NCI-H774 (cell line): ENCODE results near the gene INHBB.

Source experiments
- DNase-seq: peaks from one replicate; lab custom pipeline; 2025; lab: John Stamatoyannopoulos, UW

INHBB gene

DNA sequence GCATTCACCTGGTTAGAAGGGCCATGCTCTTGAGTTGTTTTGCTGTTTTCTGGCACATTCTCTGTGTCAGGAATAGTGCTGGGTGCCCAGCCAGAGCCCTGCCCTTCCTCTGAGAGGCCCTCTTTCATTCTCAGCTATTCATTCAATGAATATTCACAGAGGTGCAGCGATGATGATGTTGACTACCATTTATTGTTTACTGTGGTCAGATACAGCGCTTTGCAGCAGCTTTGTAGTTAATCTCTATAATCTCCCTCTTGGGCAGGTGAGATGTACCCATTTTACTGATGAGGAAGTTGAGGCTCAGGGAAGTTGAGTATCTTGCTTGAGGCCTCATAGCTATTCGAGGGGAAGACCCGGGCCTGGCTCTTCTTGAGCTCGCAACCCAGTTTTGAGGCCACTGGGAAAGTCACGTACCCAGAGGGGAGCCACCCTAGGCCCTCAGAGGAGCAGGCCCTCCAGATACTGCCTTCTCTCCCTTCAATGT lies 9.9 kb downstream of the INHBB start:
- DNase-seq: no peak

DNA sequence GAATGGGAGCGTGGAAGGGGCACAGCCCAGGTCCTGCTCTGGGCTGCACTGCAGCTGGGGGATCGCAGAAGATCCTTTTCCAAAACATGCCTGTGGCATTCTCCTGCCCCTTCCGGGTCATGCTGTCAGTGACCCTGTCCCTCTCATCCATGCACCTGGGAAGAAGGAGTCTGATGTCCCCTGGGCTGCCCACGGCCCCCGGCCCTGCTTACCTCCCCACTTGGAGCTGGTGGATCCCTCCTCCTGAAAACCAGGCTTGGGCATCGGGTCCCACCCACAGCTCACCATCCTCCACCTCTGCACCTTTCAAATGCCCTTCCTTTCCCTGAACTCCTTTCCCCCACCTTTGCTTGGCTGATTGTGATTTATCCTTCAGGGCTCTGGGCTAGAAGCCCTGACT lies 11.8 kb downstream of the INHBB start:
- DNase-seq: no peak

GRCh38 chr2:120358734-120359465 lies 13.0 kb downstream of the INHBB start:
- DNase-seq: no peak

- no peak for DNase-seq
Measured at GRCh38 chr2:120360307-120360855, 14.4 kb downstream of the INHBB start.

DNA sequence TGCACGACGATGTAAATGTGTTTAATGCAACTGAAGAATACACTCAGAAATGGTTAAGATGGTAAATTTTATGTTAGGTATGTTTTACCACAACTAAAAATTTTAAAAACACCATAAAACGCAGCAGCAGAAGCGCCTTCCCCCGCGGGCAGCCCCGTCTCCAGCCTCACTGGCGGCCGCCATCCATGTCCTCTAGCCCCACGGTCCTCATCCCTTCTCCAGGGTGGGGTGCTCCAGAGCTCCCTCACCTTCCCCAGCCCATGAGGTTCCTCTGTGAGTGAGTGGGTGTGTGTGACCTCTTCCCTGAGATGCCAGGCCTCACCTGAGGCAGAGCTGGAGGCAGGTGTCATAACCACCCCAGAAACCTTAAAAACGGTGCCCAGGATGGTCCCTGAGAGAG lies 17.0 kb downstream of the INHBB start:
- DNase-seq: no peak

GRCh38 chr2:120365236-120365793 lies 19.4 kb downstream of the INHBB start:
- DNase-seq: no peak

DNA sequence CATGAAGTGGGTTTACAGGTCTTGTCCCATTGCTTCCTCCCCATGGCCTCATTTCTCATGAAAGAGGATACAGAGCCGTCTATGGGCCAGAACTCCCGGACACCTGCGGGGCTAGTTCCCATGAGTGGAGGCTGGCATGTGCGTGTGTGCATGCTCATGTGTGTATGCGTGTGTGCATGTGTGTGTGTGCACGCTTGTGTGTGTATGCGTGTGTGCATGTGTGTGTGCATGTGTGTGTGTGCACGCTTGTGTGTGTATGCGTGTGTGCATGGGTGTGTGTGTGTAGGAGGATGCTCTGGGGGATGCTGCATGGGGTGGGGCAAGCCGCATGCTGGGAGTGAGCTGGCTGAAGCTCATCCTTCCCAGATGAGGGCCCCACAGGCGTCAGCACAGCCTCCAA lies 20.8 kb downstream of the INHBB start:
- no peak for DNase-seq

GRCh38 chr2:120367221-120367620 lies 21.3 kb downstream of the INHBB start:
- DNase-seq: no peak

GRCh38 chr2:120367649-120368048 lies 21.7 kb downstream of the INHBB start:
- no peak for DNase-seq

- DNase-seq: no peak
Measured at GRCh38 chr2:120368086-120368485, 22.1 kb downstream of the INHBB start.

DNA sequence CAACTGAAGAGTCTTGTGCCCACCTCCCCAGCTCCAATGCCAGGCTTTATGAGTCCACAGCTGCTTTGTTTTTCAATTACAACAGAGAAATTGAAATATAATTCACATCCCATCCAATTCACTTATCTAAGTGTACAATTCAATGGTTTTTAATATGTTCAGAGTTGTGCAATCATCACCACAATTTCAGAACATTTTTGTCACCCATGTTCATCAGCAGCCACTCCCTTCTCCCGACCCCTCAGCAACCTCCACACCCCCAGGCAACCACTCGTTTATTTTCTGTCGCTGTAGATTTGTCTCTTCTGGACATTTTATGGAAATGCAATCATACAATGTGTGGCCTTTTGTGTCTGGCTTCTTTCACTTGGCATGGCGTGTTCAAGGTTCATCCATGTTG lies 23.3 kb downstream of the INHBB start:
- no peak for DNase-seq

DNA sequence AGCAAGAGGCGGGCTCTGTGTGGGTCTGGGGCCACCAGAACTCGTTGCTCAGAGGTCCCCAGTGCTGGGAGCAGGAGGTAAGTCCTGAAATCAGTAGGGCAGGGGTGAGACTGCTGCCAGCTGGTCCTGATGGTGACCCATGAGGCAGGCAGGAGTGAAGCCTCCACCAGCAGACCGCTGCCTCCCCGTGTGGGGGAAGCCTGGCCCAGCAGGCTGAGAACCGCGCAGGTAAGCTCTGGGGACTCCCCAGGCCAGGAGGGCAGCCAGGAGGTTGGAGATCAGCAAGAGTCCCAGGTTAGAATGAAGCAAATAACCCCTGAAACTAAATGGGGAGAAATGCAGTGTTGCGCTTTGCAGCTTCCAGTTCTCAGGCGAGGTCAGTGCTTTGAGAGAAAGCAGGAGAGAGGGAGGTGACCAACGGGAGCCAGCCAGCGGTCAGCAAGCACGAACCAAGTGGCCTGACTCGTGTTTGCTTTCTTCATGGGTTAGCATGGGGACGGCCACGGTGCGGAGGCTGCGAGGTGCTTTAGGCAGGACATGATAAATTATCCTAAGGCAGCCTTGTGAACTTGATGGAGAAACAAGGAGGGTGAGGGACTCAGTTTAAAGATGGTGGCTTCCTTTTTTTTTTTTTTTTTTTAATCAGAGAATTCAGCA lies 26.2 kb downstream of the INHBB start:
- DNase-seq: no peak

DNA sequence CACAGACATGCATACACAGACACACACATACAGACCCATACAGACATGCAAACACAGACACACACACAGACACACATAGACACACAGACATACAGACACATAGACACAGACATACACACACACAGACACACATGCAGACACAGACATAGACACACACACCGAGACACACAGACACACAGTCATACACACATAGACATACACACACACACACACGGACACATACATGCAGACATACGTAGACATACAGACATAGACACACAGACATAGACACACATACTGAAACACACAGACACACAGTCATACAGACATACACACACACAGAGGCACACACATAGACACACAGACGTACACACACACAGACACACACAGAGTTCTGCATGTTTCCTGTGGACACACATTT lies 26.9 kb downstream of the INHBB start:
- no peak for DNase-seq

DNA sequence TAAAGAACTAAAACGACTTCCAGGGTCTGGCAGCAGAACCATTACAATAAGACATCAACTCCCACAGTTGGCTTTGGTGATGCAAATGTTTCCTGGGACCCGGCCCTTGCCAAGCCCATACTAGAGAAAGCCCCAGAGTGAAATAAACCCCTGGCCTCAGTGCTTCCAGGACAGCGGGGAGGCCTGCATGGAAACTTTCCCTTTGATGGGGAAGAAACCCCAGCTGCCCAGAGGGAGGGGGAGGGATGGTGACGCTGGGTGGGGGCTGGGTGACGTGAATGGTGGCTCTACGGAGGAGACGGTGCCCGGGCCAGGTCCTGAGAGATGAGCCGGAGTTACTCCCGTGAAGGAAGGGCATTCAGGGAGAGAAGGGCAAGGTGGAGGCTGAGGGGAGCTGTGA lies 27.5 kb downstream of the INHBB start:
- DNase-seq: no peak

DNA sequence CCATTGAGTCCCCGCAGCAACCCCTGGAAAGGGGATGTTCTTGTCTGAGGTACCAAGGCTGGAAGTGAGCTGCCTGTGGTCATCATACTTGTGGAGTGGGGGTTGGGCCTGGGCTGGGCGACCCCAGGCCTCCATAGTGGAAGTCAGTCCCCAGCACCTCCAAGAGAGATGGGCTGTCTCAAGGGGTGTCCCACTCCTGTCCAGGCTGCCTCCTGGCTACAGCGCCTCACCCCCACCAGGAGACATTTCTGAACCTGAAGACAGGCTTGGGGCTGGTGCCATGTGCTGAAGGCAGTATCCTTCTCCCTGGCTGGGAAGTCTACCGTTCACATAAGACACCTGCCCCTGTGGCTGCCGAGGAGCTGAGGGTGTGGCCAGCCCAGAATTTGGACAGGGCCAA lies 28.9 kb downstream of the INHBB start:
- no peak for DNase-seq

GRCh38 chr2:120375251-120376020 lies 29.5 kb downstream of the INHBB start:
- DNase-seq: no peak

DNA sequence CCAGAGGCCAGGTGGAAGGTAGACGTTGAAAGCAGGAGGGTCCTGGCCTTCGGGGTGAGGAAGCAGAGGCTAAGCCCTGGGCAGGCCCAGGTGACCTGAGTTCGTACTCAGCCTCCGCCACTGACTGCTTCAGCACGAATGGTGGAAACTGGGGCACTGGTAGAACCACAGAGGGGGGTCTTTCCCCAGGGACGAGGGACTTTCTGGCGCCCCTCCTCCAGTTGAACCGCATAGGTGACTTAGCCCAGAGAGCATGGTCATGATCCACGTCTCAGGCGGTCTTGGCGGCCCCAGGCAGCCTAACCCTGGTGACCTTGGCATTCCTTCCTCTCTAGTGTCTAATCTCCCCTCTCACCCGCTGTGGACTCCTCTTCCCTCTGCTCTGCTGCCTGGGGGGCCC lies 30.2 kb downstream of the INHBB start:
- no peak for DNase-seq

DNA sequence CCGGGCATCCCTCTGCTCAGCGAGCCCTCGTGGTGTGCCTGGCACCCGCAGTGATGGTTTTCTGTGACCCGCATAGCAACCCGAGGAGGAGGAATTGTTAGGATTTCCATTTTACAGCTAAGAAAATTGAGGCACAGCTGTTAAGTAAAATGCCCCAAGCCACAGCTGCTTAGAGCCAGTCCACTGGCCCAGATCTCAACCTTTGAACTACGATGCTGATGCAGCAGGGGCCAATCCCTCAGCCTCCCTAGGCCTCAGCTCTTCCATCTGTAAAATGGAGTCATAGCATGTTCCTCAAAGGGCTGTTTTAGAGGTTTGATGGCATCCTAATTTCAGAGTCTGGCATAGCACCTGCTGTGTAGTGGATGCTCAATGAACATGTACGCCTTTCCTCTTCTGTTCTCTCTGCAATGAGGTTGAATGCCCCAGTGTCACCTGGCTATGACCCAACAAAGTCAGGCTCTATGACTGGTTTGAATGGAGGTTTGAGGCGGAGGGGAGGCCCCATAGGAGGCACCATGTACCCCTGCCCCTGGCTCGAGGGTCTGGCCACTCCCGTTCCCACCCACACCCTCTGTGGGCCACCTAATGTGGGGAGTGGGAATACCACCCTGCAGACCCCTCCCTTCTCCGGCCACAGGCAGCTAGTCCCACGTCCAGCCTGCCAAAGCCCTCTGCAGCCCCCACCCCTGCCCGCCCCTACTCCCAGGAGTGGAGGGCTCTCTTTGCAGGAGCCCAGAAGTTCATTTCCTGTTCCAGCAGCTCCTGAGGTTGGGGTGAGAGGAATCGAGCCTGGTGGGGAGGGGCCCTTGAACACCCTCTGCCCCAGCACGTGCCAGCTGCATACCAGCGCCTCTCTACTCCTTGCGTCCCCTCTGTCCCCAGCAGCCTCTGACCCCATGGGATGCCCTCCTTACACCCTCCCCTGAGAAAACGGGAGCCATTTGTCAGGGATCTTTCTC lies 31.0 kb downstream of the INHBB start:
- DNase-seq: no peak

- no peak for DNase-seq
Measured at GRCh38 chr2:120378605-120379004, 32.7 kb downstream of the INHBB start.

- peak; percentile 98 for DNase-seq
Measured at GRCh38 chr2:120379916-120380893, 34.3 kb downstream of the INHBB start.
